NCI-H510A treated with DMSO at 0.1 percent for 48 hours (cell line): ENCODE measurements around the gene RBM4B.
"Not testable (repeated sequence)": the region's sequence is repeated elsewhere in the genome, so short reads cannot be mapped to it uniquely, and the experiment has no call there.

Experiments used
- DNase-seq: peaks from one replicate; lab custom pipeline; 2025; lab: John Stamatoyannopoulos, UW

RBM4B gene, protein sequence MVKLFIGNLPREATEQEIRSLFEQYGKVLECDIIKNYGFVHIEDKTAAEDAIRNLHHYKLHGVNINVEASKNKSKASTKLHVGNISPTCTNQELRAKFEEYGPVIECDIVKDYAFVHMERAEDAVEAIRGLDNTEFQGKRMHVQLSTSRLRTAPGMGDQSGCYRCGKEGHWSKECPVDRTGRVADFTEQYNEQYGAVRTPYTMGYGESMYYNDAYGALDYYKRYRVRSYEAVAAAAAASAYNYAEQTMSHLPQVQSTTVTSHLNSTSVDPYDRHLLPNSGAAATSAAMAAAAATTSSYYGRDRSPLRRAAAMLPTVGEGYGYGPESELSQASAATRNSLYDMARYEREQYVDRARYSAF

DNA sequence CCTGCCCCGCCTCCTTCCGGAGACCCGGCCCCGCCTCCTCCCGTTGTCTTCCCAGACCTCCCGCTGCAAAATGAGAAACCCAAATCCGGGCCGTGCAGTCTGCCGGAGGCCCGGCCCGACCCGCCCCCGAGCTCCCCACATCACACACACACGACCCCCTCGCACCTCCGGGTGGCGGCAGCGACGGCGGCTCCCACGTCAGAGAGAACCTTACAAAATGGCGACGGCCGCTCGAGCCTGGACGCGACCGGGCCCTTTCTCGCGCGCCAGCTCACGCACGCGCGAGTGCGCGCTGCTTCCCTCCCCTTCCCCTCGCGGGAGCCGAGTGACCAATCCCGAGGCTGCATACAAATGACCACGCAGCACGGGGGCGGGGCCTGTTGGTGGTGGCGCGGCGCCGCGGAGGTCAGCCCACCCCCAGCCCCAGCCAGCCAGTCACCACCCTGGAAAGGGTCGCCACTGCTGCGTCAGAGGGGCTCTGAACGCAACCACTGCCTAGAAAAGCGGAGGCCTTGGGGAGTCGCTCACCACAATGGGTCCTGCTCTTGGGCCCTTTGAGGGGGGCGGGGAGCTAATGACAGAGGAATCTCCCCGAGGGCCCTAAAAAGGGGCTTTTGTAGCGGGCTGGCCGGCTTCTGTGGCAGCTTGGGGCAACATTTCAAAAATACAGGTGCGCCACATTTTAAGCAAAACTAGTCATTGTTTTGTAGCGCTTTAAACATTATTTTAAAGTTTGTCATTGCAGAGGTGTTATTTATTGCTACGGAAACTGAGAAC, at the start of gene RBM4B:
RBM4B (minus strand) TSS at position 289 of the 777 bp plus-strand sequence. CDS start 808 bp downstream, outside the sequence.
- DNase-seq = peak; percentile 95

DNA sequence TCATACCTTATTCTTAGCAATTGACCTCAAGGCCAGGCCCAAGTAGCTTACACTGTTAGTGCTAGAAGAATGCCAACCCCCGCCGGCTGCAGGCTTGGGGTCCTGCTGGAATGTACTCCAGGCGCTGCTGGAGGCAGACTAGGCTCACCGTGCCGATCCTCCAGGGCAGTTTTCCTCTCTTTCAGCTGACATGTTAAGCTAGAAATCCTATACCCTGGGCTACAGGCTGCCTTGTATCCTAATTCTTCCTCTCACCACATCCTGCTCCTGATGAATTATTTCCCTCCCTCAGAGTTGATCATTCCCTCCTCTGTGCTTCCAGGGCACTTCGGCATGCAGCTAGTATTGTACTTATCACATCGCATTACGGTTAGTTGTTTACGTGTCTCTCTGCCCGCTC, 48.0 kb upstream of the RBM4B start:
- DNase-seq = no peak

DNA sequence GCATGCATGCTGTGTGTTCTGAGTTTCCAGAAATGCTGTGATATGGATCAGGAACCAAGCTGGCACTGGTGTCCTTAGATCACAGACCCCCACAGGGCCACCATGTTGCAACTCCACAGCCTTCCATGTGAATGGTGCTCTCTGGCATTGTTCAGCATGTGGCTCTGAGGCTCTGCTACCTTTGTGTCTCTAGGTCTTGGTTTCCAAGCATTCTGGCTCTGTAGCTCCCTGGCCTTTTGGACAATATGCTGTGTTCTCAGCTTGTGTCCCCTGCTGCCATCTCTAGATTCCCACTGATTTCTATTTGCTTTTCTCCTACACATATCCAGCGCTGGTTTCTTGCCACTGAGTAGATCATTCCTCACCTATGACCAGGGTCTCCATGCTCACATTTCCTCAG, 47.4 kb upstream of the RBM4B start:
- DNase-seq = no peak

DNA sequence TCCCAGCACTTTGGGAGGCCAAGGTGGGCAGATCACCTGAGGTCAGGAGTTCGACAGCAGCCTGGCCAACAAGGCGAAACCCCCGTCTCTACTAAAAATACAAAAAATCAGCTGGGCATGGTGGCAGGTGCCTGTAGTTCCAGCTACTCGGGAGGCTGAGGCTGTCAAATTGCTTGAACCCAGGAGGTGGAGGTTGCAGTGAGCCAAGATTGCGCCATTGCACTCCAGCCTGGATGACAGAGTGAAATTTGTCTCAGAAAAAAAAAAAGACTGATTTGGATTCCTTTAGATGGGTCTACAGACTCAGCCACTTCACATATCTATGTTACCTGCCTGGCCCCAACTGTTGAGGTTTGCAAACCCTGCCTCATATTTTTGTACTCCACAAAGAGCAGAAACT, 46.5 kb upstream of the RBM4B start:
- DNase-seq = not testable (repeated sequence)

DNA sequence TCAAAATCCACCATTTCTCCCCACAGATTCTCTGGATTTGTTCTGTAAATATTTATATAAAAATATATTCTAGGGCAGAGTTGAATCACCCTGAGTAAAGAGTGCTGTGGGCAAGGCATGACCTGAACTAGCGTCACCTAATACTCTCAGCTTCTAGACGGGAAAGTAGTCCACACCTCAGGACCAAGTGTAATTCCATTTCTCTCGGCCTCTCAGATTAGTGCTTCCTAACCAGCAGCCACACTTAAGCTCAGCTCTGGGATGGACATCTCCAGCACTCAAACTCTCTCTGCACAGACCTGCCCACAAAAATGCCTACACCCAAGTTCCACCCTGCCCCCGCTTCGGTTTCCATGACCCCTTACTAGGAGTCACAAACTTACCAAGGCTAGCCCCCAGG, 46.0 kb upstream of the RBM4B start:
- no peak for DNase-seq

DNA sequence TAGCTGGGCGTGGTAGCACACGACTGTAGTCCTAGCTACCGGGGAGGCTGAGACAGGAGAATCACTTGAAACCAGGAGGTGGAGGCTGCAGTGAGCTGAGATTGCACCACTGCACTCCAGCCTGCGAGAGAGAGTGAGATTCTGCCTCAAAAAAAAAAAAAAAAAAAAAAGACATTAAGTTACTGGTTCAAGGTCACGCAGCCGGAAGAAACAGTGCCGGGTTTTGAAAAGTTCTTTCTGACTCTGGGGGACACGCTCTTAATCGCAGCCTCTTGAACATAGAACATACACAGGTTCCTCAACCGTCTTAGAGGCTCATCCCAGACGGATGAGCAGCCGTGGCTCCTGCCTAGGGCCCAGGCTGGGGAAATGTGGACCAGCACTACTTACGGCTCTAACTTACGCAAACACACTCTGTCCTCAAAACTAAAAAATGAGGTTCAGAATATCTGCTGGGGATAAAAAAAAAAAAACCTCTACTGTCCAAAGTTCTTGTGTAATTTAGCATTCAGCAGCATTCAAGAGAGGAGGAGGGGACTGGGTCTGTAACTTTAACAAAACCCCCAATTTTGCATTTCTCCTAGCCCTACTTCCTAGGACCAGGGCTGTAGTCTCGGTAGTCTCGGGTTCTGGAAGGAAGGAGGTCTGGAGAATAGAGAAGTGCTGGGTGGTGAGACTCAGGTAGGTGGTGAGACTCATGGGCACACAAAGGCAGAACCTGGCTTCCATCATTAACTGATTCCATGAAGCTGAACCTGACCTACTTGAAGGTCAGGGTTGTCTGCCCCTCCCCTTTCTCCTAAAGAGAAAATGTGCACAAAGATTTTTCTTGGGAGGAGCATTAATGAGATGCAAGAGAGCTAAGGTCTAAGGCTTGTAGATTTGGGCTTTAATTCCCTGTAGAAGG, 45.3 kb upstream of the RBM4B start:
- no peak for DNase-seq

DNA sequence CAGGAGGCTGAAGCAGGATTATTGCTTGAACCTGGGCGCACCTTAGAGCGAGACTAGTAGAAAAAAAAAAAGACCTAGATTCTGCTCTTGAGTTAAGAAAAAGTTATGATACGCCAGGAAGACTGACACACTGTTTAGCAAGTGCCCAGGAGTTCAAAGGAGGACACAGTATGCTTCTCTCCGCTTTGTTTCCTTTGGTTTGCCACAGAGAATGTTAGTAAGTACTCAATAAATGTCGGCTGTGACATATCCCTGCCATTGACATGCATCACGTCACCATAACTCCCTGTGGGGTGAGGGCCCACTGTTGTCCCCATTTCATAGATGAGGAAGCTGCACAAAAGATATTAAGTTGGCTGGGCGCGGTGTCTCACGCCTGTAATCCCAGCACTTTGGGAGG, 44.3 kb upstream of the RBM4B start:
- no peak for DNase-seq

DNA sequence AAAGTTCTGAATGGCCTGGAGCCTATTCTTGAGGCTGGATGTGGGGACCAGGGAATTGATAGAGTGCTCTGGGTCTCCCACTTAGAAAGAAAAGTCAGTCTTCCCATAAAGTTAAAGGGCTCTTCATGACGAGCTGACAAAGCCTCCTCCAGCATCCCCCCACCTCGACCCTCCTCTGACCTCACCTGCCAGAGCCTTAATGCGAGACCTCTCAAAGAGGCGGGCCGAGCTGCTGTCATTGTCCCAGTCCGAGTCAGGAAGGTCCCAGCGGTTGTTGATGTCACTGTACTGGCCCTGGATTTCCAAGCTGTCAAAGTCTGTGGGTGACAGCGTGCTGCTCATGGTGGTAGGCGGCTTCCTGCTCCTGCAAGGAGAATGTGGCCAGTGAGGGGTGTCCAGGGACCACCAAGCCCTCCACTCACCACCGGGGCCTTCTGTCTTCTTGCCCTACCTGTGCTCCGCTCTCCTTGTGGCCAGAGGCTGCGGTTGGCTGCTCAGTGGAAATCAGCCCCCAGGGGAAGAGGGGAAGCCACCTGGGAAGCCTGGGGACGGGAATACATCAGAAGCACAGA, 43.3 kb upstream of the RBM4B start:
- DNase-seq = no peak

DNA sequence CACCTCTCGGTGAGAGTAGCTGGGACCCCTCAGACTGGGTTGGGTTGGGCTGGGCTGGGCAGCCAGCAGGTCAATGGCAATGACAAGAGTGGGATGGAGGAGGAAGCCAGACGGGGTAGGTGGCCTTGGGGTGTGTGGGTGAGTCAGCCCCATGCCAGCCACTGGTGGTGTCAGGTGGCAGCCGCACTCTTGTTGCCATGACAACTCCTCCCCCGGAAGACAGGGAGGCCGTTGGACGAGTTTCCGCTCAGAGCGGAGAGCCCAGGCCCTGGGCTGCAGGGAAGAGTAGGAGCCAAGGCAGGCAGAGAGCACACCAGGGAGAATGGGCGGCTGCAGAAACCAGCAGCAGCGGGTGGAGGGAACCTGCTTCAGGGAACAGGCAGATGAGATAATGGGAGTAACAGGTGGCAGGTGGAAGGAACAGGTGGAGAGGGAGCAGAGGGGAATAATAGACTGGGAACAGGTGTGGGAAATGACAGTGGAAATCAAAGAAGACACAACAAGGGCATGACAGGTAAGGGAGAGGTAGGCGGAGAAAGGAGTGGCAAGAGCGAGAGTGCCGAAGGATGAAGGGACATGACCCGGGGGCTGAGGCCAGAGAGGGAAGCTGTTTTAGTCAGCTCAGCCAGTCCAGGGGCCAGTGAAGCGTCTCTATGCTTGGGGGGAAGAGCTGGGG, 42.7 kb upstream of the RBM4B start:
- peak; percentile 98 for DNase-seq

DNA sequence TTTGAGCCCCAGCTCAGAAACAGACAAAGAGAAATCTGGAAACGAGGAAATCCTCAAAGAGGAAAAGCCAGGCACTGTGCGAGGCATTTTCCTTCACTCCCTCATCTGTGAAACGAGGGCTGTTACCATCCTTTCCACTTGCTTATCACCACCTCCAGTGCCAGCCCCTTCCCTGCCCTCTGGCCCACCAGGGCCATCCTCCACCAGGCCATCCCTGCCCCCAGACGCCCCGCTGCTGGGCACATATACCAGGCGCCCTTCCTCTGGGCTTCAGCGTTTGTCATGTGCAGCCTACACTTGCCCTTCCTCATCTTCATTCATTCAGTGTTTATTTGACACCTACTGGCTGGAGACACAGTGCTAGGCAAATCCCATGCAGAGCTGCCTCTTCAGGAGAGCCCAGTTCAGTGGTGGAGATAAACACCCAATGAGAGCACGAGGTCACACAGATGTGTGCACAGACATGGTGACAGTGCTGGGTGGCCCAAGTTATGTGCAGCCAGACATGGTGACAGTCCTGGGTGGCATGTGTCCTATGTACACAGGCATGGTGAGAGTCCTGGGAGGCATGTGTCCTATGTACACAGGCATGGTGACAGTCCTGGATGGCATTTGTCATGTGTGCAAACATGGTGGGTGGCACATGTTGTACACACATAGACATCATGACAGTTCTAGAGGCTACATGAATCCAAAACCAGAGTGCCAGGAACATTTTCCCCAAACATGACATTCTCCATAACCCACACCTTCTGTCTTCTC, 41.6 kb upstream of the RBM4B start:
- peak; percentile 29 for DNase-seq

DNA sequence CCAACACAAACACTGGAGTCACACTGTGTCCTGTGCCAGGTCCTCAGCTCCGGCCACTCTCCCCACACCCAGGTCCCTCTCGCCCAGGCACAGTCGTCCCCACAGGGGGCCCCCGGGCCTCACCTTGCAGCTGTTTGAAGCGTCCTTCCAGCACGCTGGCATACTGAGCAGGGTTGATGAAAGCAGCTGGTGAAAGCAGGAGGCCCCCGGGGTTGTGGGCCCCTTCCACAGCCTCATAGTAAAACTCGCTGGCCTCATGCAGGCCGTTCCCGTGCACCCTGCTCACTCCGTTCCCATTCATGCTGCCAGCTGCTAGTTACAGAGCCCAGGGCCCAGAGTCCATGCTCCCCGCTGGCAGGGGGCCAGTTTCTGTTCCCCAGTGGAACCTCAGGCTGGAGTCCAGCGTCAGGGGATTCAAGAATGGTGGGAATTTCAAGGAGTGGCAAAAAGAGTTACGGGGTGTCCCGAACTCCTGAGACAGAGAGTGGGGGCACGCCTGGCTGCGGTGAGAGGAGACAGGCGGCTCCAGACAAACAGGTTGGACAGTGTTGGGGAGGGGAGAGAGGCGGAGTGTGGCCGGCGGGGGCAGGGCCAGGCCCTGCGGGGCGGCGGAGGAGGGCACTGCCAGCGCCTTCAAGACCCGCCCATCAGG, 40.8 kb upstream of the RBM4B start:
- DNase-seq = peak; percentile 84

DNA sequence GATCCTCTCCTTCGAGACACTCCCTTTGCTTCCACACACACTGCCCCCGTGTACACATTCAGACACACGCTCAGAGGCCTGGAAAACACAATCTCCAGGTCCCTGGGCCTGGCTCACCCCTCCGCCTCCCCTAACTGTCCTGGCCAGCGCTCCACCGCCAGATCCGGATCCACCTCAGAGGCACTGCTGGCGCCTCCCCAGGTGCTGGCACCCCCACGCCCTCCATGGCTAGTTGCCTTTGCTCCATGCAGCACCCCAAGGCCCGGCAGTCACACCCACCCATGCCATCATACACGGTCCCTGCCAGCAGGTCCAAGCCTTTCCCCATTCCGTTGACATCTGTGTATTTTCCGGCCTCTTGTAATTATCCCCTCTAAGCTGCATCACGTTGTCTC, 40.2 kb upstream of the RBM4B start:
- no peak for DNase-seq

DNA sequence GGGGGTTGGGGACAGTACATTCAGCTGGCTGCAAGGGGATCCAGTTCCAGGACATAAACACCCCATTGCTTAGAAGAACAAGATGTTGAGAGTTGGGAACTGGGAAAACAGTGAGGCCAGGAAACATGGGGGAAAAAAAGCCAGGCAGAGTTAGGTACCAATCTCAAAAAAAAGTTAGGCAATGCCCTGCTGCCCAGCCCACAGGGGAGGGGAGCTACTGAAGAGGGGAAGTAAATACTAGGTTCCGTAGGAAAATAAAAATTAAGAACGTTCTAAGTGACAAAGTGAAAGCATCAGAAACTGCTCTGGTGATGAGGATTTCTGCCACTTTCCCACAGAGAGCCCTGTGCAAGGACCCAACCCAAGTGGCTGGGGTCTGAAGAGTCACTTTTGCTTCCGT, 39.3 kb upstream of the RBM4B start:
- no peak for DNase-seq

DNA sequence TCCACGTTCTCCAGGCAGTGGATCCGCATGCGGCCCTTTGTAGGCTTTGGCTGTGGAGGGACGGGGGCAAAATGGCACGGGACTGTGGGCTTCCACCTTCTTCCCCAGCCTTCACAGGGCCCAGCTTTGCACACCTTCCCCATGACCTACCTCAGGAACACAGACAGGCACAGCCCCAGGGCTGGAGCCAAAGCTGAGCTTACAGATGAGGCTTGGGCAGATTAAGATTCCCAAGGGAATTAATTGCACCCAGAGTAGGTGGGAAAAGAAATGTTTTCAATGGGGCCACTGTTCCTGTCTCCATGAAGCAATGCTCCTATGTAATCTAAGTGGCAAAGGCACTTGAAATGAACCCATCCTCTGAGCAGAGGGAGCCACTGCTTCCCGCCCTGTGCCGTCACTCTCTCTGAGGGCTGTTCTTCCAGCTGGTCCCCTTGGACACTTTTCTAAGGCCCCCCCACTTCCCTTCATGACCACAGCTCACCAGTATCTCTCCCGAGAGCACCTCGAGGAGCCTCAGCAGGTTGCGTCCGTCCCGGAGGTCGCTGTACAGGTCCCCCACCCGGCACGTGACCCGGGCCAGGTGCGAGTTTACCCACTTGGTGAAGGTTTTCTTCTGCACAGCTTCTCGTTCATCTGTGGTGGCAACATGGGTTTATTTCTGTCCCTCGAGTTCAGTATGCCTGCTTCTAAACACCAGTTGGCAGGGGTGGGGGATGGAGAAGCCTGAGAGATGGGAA, 37.8 kb upstream of the RBM4B start:
- no peak for DNase-seq

DNA sequence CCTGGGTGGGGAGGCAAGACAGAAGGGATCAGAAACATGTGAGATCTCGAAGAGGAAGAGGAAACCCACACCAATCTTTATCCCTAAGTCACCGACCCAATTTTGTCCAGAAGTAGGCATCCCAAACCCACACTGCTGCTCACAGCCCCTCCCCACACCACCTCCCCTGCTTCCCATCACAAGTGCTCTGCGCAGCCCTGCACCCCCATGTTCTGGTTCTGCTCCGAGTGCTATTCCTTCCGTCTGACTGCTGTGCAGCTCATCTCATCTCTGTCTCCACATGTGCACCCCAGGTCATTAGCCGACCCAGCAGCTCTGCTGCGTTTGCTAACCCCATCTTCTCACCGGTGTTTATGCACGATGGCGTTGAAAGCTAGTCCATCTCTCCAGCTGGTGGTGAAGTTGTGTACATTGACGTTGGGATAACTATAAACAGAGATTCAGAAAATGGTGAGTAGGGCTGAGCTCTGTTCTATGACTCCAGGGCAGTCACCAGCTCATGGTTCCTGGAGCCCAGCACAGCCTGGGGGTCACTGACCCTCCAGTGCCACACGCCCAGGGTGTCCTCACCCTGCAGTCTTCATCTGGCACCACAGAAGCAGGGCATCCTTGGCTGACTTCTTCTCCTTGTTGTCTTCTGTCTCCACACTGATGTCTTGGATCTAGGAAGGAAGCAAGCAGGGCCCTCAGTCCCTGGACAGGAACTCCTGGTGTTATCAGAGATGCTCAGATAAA, 36.2 kb upstream of the RBM4B start:
- DNase-seq = no peak

DNA sequence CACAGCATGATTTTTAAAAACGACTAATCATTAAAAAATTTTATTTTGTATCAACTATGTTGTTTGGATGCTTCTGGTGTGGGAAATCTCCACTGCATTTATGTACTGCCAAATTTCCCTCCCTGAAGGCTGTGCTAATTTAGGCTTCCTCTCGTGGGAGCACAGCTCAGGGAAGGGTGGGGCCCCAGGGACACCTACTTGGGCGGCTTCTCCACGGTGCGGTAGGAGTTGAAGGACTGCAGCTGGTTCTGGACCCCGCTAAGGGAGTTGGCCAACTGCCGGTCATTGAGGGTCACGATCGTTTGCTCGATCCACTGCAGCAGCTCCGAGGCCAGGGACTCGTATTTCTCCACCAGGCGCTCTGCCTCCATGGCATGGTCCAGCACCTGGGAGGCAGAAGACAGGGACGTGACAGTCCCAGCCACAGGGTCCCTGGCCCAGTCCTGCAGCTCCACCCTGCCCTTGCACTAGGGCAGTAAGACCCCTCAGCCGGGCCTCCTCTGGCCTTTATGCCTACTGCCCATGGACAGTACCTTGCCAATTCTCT, 32.8 kb upstream of the RBM4B start:
- no peak for DNase-seq

DNA sequence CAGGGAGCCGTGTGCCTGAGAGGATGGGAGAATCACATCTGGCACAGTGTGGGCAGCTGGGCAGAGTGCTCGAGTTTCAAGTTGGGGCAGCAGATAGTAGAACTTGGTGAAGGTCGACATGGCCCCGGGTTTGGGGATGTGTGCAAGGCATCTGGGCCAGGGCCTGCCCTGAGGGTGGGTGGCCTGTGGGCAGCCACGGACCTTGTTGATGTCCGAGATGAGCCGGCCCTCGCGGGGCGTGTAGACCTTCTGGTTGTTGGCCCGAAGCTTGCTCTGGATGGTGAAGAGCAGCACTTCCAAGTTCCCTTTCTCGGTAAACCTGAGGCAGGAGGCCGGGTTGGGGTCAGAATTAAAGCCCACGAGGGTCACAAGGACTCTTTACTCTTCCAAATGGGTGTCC, 31.0 kb upstream of the RBM4B start:
- no peak for DNase-seq

DNA sequence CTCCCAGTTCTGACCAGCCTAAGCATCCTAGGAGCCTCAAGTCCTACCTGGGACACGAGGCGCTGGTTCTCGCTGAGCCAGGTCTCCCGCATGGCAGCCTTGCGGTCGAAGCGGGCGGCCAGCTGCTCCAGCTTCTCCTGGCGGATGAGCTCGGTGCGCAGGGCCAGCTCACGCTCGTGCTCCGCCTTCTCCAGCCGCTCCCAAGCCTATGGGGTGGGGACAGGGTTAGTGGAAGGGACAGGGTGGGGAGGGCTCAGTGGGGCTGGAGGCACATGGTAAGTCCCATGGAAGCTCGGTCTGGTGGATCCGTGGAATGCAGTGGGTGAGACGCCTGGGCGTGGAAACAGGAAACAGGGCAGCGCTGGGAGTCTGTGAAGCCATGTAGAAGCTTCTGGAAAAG, 30.4 kb upstream of the RBM4B start:
- no peak for DNase-seq

DNA sequence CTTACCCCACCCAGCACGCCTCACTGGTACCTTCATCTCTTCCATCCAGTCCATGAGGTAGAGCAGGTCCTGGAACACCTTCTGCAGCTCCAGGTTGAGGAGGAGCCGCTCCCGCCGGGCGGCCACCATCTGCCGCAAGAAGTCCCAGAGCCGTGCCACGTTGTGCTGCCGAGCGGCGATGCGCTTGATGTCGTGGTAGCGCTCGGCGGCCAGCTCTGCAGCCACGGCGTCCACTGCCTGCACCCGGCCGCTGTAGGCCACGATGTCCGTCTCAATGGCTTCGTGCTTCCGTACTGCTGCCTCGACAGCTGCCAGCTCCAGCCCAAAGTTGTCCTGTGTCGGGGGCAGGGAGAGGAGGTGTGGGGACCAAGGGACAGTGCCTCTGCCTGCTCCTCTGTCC, 29.8 kb upstream of the RBM4B start:
- DNase-seq = no peak
